ENCODE measurements around the gene PTPRM. TPM values are rescaled to one million over a fixed set of nuclear protein-coding genes. Genes with fewer than 3 reads are reported as not detected.

Gene PTPRM
- total and polyA plus RNA-seq, 4 donors: 61.1 to 146 (median 87.5) TPM

DNA sequence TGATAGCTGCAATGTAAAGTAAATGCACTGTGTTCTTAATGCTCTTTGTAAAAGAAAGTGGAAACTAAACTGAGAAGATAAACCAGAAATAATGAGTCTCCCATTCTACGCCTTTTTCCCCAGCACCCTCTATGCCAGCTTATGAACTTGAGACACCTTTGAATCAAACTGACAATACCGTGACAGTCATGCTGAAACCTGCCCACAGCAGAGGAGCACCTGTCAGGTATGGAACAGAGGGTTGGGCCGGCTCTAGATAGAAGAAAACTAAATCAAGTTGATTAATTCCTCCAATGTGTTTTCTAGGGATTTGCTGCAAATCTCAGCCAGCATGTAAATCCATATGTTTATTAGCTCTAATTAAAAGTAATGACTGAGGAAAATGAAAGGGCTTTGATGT lies 521.5 kb downstream of the PTPRM start:
- ATAC-seq (ENCODE audit: insufficient read depth, low FRiP score) (no peak), DNase-seq (no peak)
- Histone ChIP-seq H3K9ac (ENCODE audit: insufficient read depth in 1 of 2, low read length in 2 of 2) (no peak overlapping the region), H3K9me3 (ENCODE audit: control insufficient read depth in 4 of 4, insufficient read depth in 3 of 4, low read length in 3 of 4) (no peaks in the 10 kb centered on the region), H3K4me1 (ENCODE audit: control insufficient read depth in 5 of 5, insufficient read depth in 5 of 5, low read length in 5 of 5) (peaks cover 0 to 1% (median 0%) of the 10 kb centered on the region in 5 donors), H3K27me3 (ENCODE audit: control insufficient read depth in 3 of 3, insufficient read depth in 3 of 3, low read length in 2 of 3) (no peaks in the 10 kb centered on the region), H3K4me3 (no peak overlapping the region), H3K27ac (ENCODE audit: low read depth in 1 of 2, low read length in 1 of 2) (no peak overlapping the region), H3K36me3 (ENCODE audit: control insufficient read depth in 4 of 4, insufficient read depth in 4 of 4, low read length in 4 of 4) (peaks cover 0 to 6% (median 3%) of the 10 kb centered on the region in 4 donors)
- 93 to 96% methylated on average over 3 of the region's 3 CpGs for WGBS, 2 donors
- TF ChIP-seq, protein P1, sequence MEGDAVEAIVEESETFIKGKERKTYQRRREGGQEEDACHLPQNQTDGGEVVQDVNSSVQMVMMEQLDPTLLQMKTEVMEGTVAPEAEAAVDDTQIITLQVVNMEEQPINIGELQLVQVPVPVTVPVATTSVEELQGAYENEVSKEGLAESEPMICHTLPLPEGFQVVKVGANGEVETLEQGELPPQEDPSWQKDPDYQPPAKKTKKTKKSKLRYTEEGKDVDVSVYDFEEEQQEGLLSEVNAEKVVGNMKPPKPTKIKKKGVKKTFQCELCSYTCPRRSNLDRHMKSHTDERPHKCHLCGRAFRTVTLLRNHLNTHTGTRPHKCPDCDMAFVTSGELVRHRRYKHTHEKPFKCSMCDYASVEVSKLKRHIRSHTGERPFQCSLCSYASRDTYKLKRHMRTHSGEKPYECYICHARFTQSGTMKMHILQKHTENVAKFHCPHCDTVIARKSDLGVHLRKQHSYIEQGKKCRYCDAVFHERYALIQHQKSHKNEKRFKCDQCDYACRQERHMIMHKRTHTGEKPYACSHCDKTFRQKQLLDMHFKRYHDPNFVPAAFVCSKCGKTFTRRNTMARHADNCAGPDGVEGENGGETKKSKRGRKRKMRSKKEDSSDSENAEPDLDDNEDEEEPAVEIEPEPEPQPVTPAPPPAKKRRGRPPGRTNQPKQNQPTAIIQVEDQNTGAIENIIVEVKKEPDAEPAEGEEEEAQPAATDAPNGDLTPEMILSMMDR (IDR thresholded peaks at IDR 0.05; ENCODE audit: control extremely low read depth, extremely low read depth): no peak

DNA sequence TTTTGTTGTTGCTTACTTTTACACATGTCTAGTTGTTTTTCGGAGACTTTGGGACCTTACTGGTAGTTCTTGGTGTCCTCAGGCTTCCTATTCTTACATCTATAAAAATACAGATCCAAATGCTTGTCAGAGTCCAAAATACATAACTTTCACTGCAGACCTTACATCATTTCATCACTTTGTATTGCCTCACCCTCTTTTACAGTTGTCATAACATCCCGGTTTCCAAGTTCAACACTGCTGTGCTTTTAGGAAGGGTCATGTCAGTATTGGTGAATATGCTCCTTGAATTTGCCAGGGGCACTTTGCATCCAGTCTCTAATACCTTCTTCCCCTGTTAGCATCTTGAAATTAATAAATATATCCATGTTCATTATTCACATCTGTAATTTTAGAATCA lies 523.9 kb downstream of the PTPRM start:
- DNase-seq (peak in 1 of 3 donors; percentile 8), ATAC-seq (ENCODE audit: insufficient read depth, low FRiP score) (no peak)

DNA sequence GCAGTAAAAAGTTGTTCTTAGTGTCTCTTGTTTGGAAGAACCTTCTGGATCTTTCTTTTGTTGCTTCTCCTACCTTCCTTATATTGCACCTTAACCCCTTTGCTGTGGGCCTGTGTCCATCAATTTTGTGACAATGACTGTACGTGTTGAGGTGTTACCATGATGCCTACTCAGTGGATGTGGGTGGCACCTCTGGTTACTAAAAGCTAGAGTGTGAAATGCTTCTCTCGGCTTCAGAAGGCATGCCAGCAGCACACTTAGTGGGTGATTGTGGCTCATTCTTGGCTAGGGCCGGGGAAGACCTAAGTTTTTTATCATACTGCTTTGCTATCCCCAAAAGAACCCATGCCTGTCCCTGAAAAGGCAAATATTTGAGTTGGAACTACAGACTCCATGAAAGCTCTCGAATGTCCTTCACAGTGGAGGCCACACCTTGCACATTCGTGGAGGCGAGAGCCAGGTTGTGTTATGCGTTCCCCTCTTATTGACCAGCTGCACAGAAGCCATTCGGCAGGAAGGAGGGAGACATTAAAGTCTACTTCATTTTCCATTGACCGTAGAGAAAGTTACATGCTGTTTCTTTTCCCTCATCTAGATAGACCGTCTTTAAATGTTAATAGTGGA lies 528.9 kb downstream of the PTPRM start:
- Histone ChIP-seq H3K9me3 (ENCODE audit: control insufficient read depth in 4 of 4, insufficient read depth in 3 of 4, low read length in 3 of 4) (peaks cover 0 to 2% (median 0%) of the 10 kb centered on the region in 4 donors), H3K27me3 (ENCODE audit: control insufficient read depth in 3 of 3, insufficient read depth in 3 of 3, low read length in 2 of 3) (no peaks in the 10 kb centered on the region), H3K27ac (ENCODE audit: low read depth in 1 of 2, low read length in 1 of 2) (no peak overlapping the region), H3K4me1 (ENCODE audit: control insufficient read depth in 5 of 5, insufficient read depth in 5 of 5, low read length in 5 of 5) (peaks cover 0 to 6% (median 0%) of the 10 kb centered on the region in 5 donors), H3K4me3 (no peak overlapping the region), H3K36me3 (ENCODE audit: control insufficient read depth in 4 of 4, insufficient read depth in 4 of 4, low read length in 4 of 4) (peaks cover 0 to 4% (median 2%) of the 10 kb centered on the region in 4 donors), H3K9ac (ENCODE audit: insufficient read depth in 1 of 2, low read length in 2 of 2) (no peak overlapping the region)
- TF ChIP-seq, protein P1 (IDR thresholded peaks at IDR 0.05; ENCODE audit: control extremely low read depth, extremely low read depth): no peak
- no peak for DNase-seq
- 77 to 86% methylated on average over 10 of the region's 10 CpGs for WGBS, 2 donors
- ATAC-seq (ENCODE audit: insufficient read depth, low FRiP score): no peak

More for the DNA sequence above, 523.9 kb downstream of the PTPRM start:
- 83% methylated on average over 2 of the region's 2 CpGs for WGBS, 2 donors
- Histone ChIP-seq H3K4me1 (ENCODE audit: control insufficient read depth in 5 of 5, insufficient read depth in 5 of 5, low read length in 5 of 5) (peaks cover 0 to 5% (median 0%) of the 10 kb centered on the region in 5 donors), H3K4me3 (no peak overlapping the region), H3K27ac (ENCODE audit: low read depth in 1 of 2, low read length in 1 of 2) (no peak overlapping the region), H3K27me3 (ENCODE audit: control insufficient read depth in 3 of 3, insufficient read depth in 3 of 3, low read length in 2 of 3) (no peaks in the 10 kb centered on the region), H3K9me3 (ENCODE audit: control insufficient read depth in 4 of 4, insufficient read depth in 3 of 4, low read length in 3 of 4) (no peaks in the 10 kb centered on the region), H3K36me3 (ENCODE audit: control insufficient read depth in 4 of 4, insufficient read depth in 4 of 4, low read length in 4 of 4) (peaks cover 0 to 3% (median 2%) of the 10 kb centered on the region in 4 donors), H3K9ac (ENCODE audit: insufficient read depth in 1 of 2, low read length in 2 of 2) (no peak overlapping the region)
- TF ChIP-seq, protein P1 (IDR thresholded peaks at IDR 0.05; ENCODE audit: control extremely low read depth, extremely low read depth): no peak

Data from lung (tissue), 12 donors.